HG02981 (cell line): ENCODE measurements around the gene TNPO1.
"Not testable (repeated sequence)": the region's sequence is repeated elsewhere in the genome, so short reads cannot be mapped to it uniquely, and the experiment has no call there.

Experiments
- ATAC-seq: cut with Tn5 transposase; IDR thresholded peaks from one replicate; pipeline ENCODE4 v1.9.1; 2021; ENCODE audit warnings: mild to moderate bottlenecking, moderate library complexity; ENCODE audit not compliant: unreplicated experiment

TNPO1 gene

DNA sequence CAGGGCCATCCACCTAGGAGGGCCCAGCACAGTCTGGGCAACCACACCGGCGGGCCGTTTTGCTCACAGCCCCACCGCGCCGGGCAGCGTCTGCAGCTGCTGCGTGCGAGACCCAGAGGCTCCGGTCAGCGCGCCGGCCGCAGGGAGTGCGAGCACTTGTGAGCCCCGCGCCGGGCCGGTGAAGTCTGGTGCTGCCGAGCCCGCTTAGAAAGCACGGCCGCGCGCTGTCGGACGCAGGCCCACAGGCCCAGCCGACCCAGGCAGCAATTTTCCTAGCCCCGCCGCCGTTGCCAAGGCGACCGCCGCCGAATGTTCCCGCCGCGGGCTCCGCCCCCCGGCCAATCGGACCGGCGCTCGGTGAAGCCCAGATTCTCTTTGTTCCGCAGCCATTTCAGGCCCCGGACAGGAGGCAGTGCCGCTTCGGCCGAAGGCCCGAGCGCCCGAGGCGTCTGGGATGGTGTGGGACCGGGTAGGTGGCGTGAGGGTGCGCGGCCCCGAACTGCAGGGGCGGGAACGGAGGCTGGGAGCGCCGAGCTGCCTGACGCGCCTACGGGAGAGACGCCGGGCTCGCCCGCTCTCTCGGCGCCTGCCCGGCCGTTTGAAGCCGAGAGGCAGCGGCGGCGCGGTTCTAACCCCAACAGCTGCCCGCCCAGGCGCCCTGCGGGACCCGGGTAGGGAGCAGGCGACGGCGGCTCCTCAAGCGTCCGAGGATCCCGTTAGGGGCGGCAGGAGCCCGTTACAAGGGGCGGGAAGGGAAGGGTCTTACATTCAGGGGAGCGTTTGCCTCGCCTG lies at the start of gene TNPO1:
TSS of gene TNPO1 (plus strand) at position 378 of the 792 bp plus-strand sequence. CDS start at position 455, 77 bp downstream.
- peak; percentile 75 for ATAC-seq

DNA sequence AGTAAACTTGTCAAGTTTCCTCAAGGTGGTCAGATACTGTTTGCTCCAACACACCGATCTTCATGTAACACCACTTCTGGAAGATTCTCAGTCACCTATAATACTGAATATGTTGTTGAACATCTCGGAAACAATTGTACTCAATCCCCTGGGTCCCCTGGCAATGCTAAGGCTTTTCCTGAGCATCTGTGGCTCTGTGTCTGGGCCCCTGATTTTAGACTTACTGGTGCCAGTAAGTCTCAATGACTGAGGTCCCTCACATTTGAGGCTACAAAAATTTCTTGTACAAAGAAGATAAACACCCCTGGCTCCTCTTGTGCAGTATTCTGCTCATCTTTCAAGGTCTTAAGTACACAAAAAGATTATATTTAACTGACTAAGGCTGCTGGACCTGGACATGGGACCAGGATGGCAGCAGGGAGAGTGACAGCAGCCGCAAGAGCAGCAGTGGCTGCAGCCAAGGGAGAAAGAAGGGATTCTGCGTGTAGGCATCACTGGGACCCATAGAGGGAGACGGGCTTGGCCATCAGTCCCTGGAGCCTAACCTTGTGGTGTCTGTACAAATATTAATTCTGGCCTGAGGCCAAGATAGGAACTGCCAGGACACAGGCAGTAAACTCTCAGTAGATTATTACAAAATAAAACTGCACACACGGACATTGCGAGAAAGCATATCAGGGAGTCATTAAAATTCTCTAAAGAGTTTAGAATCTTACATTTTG lies 49.0 kb upstream of the TNPO1 start:
- ATAC-seq: no peak

DNA sequence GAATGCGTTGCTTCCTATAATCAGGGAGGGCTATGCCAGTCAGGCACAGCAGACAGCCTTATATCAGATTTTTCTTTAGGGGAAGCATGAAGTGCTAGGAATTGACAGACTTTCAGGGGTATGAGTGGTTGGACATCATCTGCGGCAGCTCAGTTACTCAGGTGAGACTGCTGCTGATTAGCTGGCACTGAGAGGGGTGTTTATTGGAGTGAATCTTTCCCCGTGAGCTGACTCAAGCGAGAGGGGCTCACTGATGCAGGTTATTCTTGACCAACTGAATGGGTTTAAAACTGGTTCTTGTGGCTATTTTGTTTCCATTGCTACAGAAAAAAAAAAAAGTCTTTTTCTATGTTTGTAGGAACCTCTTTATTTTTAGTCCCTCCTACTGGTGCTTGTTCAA lies 46.2 kb upstream of the TNPO1 start:
- ATAC-seq: no peak

DNA sequence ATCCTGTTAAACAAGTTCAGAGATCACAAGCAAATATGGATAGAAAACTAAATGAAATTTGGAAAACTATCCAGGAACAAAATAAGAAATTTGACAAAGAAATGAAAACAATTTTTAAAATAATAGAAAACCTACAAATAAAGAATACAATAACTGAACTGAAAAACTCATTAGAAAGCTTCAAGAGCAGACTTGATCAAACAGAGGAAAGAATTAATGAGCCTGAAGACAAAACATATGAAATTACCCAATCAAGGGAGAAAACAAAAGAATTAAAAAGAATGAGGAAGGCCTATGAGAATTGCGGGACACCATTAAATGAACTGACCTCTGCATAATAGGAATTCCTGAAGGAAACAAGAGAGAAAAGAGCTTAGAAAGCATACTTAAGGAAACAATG lies 39.8 kb upstream of the TNPO1 start:
- no peak for ATAC-seq

DNA sequence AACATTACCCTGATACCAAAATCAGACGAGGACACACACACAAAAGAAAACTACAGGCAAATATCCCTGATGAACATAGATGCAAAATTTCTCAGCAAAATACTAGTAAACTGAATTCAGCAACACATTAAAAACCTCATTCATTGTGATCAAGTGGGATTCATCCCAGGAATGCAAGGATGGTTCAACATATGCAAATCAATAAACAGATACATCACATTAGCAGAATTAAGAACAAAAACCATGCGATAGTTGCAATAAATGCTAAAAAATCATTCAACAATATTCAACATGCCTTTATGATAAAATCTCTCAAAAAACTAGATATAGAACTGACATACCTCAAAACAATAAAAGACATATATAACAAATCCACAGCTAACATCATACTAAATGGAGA lies 36.9 kb upstream of the TNPO1 start:
- ATAC-seq: no peak

DNA sequence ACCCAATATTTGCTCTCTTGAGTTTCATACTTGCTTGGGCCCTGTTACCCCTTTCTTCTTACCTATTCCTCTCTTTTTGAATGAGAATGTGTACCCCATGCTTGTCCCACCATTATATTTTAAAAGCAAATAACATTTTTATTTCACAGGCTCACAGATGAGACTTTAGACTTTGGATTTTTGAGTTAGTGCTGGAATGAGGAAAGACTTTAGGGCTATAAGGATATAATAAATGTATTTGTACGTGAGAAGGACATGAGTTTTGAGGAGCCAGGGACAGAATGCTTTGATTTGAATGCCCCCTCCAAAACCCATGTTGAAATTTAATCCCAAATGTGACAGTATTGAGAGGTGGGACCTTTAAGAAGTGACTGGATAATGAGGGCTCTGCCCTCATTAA lies 33.1 kb upstream of the TNPO1 start:
- ATAC-seq: no peak

DNA sequence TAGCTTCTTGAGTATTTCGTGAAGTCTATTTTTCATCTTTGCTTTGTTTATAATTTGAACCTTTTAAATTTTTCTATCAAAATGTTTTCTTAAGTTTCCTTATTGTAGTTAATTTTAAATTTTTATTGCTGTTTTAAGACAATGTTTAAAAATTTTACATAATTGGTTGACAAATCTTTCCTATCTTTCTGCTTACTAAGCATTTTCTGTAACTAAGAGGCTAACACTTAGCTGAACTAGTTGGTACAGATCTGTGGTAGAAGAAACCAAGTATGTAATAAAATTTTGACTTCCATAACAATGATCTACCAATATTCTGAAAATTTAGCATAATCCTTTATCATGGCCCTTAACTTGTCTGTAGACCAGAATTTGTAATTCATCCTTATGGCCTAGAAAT lies 32.3 kb upstream of the TNPO1 start:
- no peak for ATAC-seq

DNA sequence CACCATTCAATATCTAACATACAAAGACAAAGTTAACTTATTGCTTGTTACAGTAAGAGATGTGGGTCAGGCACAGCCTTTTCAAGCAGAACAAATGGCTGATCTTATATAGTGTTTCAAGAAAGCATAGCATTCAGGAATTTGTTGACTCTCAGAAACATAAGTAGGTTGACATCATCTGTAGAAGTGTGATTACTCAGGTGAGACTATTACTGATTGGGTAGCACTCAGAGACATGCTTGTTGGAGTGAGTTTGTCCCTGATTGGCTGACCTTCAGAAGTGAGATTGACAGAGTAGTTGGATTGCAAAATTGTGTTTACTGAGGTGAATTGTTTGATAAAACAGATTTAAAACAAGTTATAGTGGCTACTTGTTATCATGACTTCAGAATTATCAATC lies 30.7 kb upstream of the TNPO1 start:
- ATAC-seq: no peak

DNA sequence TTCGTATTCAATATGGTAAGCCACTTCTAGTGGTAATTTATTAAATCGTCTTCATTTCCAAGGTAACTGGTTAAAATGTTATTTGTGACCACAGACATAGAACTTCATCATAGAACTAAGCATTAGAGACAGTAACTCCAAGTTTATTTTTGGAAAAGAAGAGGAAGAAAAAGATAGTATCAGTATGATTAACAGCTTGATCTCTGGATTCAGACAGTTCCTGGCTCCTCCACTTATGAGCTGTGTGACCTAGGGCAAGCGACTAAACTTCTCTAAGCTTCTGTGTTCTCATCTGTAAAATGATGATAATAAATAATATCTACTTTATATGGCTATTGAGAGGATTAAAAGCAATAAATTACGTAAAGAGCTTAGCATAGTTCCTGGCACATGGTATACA lies 29.8 kb upstream of the TNPO1 start:
- ATAC-seq: no peak

DNA sequence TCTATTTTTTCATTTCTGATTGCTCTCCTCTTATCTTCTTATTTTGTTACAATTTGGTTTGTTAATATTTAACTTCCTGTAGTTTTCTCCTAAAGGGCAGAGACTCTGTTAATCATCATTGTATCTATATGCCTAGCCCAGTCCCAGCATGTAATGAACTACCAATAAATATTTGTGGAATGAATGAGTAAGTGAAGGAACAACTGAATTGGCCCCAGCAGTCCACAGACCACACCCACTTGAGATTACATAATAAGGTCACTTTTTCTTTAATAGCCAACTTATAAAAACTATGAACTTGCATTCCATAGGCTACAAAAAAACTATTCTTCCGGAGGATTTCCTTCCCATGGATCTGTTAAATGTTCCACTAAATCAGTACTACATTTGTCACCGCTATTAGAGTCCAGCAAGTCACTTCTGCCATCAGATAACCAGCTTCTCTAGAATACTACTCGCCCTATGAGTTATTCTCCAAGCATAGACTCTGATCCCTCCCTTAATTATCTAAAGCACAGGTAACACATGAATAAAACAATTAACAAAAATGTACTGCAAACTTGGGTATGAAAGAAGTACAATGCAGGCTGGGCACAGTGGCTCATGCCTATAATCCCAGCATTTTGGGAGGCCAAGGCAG lies 27.5 kb upstream of the TNPO1 start:
- no peak for ATAC-seq

DNA sequence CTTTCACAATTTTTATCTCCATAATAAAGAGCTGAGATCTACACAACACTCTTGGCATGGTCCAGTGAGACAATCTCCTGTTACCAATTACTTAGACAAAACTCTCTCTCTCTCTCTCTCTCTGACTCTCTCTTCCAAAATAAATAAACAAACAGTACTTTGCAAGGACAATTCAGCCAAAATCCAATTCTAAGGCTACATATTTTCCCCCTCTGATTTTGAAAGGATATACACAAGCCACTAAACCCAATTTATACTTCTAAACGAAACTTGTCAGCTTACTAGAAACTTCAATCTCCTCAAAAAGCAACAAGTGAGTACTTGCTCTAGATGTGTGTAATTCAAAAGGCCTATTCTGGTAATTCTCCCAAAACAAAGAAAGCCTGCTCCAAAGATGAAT lies 26.3 kb upstream of the TNPO1 start:
- ATAC-seq: no peak

DNA sequence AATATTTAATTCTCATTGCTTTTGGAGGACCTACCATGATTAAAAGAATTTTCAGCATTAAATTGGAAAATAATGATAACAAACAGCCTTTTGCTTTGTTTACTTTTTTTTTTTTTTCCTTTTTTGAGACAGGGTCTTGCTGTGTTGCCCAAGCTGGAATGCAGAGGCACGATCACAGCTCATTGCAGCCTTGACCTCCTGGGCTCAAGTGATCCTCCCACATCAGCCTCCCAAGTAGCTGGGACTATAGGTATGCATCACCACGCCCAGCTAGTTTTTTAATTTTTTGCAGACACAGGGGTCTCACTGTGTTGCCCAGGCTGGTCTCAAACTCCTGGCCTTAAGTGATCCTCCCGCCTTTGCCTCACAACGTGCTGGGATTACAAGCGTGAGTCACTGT lies 23.8 kb upstream of the TNPO1 start:
- not testable (repeated sequence) for ATAC-seq

DNA sequence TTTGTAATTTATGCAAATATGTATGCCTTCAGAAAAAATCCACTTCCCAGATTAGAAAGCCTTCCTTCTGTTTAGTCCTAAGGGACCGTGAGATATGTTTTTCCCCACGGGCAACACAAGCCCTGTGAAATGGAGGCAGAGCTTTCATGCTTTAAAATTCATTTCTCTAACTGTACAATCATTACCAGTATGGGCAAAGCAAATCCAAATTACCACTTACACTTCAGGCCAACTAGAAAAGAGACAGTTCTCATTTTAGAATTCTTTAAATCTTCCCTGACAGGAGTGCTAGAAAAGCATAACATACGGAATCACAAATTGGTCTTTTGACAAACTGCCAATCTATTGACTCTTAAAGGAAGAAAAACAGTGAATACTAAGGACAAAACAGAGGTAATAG lies 20.5 kb upstream of the TNPO1 start:
- no peak for ATAC-seq

DNA sequence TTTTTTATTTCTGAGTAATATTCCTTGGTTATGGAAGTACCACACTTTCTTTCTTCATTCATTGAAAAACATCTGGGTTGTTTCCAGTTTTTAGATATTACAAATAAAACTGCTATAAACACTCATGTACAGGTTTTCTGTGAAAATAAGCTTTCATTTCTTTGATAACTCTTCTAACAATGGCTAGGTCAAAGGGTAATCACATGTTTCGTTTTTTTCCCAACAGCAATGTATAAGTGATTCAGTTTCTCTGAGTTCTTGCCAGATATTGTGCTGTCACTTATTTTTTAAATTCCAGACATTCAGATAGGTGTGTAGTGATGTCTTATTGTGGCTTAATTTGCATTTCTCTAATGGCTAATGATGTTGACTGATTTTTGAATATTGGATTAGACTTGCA lies 16.7 kb upstream of the TNPO1 start:
- no peak for ATAC-seq

DNA sequence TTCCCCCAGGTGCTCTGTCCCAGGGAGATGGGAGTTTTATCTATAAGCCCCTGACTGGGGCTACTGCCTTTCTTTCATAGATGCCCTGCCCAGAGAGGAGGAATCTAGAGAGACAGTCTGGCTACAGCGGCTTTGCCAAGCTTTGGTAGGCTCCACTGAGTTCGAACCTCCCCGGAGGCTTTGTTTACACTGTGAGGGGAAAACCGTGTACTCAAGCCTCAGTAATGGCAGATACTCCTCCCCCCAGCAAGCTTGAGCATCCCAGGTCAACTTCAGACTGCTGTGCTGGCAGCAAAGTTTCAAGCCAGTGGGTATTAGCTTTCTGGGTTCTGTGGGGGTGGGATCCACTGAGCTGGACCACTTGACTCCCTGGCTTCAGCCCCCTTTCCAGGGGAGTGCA lies 7.8 kb upstream of the TNPO1 start:
- ATAC-seq: not testable (repeated sequence)

DNA sequence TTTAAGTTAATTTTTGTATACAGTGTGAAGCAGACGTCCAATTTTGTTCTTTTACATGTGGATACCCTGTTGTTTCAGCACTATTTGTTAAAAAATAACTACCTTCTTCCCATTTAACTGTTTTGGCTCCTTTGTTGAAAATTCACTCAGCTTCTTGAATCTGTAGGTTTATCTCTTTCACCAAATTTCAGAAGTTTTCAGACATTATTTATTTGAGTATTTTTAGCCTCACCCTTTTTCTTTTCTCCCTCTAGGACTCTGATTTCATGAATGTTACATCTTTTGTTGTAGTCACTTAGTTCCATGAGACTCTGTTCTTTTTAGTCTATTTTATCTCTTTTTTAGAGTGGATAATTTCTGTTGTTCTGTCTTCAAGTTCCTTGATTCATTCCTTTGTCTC lies 4.6 kb upstream of the TNPO1 start:
- ATAC-seq: no peak

DNA sequence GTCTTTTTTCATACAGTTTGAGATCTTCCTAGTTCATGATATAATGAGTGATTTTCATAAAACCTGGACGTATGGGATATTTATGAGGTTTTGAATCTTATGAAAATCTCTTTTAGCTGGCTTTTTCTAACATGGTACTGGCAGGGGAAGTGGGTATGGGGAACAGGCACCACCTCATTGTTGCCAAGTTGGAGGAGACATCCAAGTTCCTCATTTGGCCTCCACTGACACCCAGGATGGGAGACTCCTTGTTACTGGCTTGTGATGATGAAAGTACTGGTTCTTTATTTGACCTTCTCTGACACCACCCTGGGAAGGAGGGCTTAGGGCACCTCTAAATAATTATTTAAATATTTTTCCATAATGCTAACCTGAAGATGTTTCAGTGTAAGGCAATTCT lies 4.0 kb upstream of the TNPO1 start:
- no peak for ATAC-seq

DNA sequence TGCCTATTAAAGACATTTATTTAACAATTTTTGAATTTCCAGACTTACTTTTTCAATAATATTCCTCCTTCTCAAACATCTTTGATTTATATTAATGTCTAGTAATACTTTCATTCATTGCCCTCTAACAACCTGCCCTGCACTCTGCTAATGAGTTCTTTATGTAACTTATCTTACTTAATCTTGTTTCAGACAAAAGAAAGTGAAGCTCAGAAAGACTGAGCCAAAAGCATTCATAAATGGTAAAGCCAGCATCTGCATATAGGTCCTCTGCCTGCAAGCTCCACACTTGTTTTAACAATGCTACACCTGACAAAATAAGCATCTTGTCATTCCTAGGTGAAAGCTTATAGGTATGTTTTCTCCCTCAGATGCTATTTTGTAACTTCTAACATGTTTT lies 2.4 kb upstream of the TNPO1 start:
- no peak for ATAC-seq

DNA sequence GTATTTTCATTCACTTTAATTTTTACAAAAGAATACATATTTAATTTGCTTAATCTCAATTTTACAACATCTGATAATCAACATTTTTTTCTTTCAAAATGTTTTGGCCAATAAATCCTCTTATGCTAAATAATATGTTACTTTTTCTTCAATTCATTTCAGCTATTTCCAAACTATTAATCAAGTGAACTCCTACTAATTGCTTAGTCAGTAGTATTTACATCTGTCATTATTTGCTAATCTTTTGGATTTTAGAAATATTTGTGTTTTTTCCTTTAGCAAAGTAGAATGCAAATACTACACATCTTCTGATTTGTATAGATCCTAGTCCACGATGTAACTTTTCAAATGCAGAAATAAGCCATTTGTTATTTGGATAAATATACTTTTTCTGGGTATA lies 1.6 kb upstream of the TNPO1 start:
- ATAC-seq: no peak

DNA sequence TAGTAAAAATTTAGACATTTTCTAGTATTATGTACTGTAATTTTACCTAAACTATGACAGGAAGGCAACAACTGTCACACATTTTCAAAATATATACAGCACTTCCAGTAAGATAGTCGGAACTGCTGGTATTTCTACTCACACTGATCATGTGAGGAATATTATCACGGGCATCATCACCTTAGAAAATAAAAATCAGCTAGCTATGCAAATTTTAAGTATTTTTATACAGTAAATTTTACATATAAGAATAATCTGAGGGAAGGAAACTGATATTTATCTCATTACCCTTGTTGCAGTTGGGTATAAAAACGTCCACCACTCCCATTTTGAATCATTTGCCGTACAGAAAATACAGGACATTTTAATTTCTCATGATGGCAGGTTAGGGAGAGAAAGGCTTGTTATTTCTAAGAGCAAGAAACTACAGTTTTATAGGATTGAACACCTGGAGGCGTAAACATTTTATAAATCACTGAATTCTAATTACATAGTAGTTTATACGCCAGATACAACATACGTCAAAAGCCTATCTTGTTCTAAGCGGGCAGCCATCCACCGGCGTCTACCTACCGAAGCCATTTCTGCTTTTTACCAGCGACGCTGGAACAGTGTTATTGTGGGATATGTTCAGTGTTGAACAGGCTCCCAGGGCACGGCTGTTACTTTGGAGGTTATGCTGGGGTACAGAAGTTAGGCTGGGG lies 729 bp upstream of the TNPO1 start:
- no peak for ATAC-seq

DNA sequence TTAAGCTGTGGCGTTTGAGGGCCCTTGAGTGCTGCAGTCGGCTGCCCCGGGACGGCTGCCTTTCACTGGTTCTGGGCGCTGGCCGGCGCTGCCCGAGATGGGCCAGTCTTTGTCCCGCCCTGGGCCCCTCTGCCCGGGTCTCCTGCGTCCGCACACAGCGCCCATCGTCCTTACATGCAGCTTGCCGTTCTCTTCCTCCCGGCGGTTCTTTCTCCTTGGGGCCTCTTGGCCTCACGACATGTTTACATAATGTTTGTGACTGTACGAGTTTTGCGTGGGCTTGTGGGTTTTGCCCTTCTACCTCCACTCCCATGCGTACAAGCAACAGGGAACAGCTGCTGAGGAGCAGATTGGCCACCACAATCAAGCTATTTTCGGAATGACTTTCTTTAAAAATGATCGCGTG lies 618 bp downstream of the TNPO1 start:
- ATAC-seq: peak; percentile 22
